Stimulated activated CD4-positive, alpha-beta T cell treated with anti-CD3 and anti-CD28 coated beads, TNF-alpha, amount 100 ng/mL, for 48 hours (primary cell): ENCODE measurements around the gene TRIO.

ENCODE experiments used
- DNase-seq, 3 donors: peaks; one replicate each; pipeline ENCODE4 v3.0.0-alpha.2; 2020; ENCODE audit warnings: low read depth in 3 of 3

TRIO gene

DNA sequence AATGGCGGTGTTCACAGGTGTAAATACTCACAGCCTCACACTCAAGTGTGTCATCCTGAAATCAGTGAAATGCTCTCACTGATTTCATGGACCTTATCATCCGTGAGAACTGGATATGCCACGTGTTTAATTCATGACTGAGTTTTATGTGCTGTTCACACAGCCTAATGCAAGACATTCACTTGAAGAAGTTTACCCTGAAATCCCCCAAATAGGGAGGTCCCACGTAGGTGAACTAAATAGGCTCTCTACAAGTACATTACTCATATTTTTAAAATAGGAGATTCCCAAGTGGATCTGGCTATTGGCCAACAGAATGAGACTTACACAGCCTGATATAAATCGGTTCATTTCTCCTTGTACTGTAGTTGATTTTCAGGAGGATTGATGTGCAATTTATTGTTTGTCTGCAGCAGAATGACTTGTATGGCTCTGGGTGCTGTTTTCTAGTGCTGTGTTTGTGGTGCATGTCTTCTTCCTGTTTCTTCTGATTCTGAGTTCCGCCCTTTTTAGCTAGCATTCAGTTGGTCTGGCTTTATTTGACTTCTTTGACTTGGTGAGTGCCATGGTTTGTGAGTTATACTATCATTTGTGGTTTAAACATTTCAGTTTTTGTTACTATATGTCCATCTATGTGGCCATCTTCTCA, 25.1 kb downstream of the TRIO start:
- DNase-seq, result no peak

DNA sequence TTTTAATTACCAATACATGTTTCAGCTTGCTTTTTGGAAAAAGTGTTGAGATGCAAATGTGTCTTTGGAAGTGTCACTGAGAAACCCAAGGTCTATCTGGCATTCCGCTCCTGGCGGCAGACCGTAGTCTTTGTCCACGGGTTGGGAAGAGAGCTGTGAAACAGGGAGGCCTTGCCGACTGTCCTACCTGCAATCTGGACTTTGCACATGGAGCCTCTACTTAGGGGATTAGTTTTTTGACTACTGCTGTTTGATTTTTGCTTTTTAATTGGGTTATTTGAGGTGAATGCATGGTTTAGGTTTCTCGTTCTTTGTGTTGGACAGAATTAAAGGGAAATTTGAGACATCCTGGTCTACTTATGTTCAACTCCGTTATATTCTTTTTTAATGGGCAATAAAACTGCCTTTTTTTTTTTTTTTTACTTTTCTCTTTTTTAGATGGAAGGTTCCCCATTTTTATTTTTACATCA, 25.7 kb downstream of the TRIO start:
- DNase-seq, result no peak

DNA sequence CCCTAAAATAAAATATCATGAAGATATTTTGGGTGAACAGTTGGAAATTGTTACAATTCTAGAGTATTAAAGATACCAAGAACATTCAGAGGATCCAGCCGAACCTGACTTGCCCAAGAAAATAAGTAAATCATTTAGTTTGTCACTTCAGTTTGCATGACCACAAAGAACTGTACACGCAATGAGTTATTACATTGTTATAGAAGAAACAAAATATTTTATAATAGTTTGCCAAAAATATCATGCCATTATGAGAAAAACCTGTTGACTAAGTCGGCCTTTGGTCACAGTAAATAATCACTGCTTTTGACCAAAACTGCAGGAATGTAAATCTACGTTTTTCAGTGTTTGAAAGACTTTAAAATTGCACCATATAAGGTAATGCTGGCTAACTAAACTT, 27.9 kb downstream of the TRIO start:
- DNase-seq, result no peak

DNA sequence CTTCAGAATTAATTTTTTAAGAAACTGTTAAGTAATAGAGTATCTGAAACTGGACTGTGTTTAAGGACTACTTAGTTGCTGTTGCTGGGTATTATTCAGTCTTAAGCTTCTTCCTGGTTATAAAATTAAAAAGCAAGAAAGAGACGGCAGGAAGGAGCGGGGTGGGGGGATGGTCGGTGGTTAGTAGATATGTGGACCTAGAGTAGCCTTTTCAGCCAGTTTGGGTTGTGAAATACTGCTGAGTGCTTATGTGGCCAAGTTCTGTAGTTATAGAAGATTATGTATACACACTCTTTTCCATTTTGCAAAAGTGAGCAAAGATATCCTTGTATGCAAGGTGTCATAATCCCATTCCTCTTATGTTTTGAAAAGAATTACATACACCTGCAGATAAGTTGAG, 28.5 kb downstream of the TRIO start:
- no peak for DNase-seq

DNA sequence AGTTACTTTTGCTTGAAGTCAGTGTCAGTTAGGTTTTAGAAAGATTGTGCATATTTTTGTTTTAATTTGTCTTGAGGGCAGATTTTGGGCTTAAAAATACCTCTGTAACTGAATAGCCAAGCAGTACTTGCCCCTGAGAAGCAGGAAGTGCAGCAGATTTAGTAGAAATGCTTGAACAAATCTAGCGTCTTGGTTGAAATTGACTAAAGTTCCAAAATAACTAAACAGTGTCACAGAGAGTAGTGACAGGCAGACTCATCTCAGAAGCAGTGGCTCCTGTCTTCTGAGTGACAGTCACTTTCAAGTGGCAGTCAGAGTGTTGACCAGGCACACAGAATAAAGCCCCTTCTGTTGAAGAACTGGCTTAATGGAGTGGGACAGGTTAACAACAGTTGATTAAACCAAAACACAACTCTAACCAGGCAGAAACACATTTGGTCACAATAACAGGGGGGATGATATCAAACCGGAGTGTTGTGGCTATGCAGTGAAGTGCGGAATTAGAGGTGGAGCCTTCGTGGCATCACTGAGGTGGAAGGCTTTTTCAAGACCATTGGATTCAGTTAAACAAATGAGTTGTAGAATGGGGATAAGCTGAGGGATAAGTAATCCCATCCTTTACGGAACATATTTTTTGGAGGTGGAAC, 29.1 kb downstream of the TRIO start:
- DNase-seq, result no peak

DNA sequence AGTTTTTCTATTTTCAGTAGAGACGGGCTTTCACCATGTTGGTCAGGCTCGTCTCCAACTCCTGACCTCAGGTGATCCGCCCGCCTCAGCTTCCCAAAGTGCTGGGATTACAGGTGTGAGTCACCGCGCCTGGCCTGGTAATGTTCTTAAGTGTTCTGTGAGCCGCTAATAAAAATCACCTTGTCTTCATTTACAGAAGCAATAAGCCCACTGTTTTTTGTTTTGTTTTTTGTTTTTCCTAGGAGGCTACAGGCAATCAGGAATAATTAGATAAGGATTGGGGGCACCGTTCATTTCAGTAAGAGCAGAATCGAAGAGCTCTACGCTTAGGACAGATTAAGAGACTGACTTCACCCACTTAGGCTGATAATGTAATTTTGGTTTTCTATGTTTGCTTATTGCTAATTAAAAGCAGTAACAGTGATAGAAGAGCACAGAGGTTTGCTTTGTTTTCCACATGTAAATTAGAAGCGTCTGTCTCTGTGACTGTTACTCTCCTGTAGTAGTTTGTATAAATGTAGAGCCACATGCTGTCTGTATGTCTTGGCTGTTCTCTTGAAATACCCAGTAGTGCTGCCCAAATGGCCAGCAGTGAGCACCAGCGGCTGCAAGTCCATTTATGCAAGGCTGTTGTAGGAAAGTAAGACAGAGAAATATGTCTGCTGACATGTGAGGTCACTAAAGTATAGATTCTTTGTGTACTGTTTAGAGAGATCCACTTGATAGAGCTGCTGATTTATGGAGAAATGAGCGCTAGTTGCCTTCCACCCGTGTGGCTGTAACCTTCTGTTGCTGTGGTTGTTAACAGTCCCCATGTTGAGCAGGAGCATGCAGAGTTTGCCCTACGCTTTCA, 30.5 kb downstream of the TRIO start:
- DNase-seq, result no peak

DNA sequence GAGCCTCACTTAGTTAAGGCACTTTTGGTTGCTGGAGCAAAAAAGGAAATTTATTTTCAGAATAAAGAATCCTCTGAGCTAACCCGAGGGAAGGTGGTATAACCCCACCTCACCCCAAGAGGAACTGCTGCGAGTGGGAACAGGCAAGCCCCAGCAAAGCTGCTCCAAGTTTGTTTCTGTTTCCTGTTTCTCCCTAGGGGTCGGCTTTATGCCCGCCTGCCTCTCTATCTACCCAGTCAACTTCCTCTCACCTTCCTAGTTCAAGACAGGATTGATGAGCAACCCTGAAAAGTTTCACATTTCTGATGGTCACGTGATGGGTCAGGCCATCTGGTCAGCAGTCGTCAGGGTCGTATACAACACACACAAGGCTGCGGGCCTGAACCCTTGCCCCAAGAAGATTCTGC, 31.1 kb downstream of the TRIO start:
- DNase-seq, result no peak

DNA sequence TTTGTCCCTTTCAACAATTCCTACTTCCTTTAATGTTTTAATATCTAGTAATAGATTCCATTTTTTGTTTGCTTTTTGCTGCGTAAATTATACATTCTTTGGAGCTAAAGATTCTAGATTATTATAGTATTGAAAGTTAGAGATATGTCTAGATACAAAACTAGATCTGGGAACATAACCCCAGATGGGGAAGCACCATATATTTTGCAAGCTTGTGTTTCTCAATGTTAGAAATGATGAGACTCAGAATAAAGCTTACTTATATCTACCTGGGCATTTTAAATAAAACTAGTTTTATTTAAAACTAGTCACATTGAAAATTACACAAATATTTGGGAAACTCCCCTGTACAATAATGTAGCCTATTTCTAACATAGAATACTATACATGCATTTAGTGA, 32.2 kb downstream of the TRIO start:
- DNase-seq, result no peak

DNA sequence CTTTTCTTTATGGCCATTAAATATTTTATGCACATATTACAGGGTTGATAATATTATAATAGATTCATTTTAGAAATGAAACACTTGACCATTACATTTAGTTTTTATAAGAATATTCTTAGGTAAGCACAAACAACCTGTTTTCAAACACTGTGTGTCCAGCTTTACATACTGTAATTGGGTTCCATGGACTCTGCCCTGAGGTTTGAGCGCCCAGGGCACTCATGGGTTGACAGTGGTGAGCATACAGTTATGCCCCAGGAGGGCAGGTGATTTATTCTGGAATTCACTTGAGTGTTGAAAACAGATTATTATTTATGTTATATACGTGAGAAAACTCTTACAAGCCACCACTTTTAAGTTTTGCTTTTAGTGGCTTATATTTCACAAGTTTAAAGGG, 33.7 kb downstream of the TRIO start:
- no peak for DNase-seq

DNA sequence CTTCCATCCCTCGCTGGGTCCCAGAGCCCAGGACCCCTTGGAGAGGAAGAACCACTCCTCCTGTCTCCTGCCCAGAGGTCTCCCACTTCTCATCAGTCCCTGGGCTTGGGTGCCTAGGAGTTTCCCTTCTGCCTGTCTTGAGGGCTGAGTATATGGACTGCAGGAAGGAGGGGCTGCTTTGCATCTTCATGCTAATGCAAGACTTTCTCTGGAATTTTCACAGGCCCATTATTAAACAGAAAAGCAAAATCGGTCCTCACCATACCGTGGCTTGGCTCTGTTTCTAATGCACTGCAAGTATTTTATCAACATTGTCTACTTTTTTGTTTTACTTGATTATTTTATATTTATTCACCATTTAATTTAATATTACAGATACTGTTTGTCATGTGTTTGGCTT, 34.5 kb downstream of the TRIO start:
- no peak for DNase-seq

DNA sequence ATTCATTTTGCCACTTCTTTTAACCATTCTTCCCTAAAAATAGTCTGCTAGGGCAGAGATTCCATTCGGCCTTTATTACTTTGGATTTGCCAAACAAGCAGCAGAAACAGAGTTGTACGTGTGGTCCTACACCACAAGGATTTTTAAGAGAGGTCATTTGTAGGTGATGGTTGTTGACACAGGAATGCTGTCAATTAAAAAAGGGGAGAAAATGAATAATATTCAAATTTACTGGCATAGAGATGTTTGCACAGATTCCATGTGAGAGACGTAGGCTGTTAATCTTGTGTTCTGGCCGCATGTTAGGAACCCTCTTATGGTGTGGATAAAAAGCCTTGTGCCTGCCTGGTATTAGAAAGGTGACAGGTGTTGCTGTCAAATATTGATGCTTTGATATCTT, 34.9 kb downstream of the TRIO start:
- no peak for DNase-seq

DNA sequence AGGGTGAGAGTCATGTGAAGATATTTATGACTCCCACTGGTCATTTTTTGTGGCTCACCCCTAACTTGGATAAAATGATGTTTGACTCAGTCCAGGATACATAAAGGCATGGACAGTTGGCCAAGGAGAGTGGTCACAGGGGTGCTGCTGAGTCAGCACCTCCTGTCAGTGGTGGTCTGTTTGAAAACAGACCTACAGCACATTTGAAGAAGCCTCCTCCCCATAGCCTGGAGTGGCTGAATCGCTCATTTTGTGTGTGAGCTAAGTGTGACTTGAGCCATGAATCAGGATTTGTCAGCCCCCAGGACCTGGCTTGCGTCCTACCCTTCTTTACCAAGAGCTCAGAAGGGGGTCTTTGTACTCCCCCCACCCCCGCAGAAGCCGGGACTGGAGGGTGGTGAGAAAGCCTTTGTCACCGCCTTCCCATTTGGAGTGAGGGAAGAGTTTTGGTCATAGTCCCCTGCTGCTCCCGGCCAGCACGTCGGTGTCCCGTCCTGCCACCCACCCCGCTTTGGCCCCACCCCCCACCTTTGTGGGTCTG, 35.6 kb downstream of the TRIO start:
- DNase-seq, result no peak

DNA sequence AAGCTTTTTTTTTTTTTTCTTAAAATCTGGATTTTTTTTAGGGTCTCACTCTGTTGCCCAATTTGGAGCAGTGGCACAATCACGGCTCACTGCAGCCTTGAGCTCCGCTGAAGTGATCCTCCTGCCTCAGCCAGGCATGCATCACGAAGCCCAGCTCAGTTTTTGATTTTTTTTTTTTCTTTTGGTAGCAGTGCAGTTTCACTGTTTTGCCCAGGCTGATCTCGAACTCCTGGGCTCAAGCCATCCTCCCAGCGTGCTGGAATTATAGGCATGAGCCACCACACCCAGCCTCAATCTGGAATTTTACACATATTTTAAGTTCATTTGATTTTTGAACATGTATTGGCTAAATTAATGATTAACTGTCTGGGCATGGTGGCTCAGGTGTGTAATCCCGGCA, 36.3 kb downstream of the TRIO start:
- DNase-seq, result no peak

DNA sequence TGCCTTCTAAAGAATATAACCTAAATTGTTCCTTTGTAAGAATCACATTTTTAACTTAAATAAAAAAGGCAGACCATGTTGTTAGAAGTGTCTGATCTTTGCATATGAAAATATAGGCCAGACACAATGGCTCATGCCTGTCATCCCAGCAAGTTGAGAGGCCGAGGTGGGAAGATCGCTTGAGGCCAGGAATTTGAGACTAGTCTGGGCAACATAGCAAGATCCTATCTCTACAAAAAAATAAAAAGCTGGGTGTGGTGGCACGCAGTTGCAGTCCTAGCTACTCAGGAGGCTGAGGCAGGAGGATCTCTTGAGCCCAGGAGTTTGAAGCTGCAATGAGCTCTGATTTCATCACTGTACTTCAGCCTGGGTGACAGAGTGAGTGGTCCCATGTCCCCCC, 37.3 kb downstream of the TRIO start:
- DNase-seq, result no peak

DNA sequence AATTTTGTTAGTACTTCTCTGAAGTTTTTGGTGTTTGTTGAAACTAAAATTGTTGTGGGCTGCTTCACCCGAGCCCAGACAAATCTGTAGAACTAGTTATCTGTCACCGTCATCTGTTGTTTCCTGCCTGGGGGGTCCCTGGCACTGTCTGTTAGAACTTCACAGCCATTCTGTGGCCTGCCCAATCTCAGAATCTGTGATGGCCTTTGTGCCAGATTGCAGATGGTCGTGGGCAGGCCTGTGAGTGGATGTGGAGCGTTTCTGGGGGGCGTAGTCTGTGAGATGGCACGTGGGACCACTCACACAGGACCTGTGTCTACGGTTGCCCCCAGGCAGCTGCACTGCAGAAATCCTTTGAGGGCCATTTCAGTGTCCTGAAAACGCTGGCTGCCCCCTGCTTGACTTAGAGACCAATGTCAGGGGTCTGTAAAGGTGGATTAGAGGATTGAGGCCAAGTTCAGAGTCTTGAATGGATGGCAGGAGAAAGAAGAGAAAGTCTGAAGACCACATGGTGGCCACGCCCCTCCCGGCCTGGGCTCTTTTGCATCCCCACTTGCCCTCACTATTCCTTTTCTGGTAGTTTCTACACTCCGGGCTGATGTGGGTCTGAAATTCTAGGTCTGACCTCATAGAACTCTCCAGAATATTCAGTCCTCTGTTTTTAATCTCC, 38.3 kb downstream of the TRIO start:
- no peak for DNase-seq

DNA sequence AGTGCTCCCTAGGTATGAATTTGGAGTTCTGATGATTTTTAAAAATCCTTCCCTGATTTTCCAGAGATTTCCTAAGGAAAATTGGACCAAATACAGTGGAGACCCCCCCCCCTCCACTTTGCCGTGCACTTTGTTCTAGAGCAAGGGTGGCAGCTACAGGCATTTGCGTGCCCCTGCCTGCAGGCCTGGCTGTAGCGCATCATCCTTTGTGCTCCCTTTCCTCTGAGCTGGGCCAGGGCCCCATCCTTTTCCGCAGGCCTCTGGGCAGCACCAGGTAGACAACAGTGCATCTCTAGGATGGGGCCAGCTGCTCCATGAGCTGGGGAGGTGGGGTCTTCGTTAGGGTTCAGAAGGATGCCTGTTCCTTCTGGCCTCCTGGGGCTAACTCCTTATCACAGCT, 39.6 kb downstream of the TRIO start:
- DNase-seq, result no peak

DNA sequence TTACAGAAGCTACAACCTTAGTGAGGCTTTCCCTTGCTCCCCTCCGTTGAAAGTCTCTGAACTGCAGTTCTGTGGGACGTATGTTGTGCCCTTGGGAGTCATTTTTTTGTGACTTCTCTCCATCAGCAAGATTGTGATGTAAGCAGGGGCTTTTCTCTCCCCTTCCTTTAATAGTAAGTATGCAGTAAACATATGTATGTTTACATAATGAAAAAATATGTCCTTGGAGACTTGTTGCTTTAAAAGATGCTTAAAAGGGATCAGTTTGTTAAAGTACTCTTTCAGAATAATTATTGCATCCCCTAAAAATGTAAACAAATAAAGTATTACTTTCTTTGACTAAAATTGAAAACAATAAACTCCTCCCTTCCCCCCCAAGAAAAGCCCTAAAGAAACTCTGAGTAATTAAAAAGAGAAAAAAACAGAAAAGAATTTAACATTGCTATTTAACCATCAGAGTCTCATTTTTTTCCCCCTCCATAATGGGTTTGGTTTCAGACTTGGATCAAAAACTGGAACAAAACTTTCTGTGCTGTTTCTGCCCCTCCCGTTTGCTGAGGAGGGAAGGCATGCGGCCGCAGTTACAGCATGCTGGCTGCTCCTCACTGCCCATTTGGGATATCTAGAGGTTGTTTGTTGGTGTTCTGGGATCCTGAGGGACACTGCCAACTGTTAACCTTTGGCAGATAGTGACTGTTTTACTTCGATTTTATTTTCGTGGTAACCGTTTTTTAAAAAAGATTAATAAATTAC, 40.2 kb downstream of the TRIO start:
- no peak for DNase-seq

DNA sequence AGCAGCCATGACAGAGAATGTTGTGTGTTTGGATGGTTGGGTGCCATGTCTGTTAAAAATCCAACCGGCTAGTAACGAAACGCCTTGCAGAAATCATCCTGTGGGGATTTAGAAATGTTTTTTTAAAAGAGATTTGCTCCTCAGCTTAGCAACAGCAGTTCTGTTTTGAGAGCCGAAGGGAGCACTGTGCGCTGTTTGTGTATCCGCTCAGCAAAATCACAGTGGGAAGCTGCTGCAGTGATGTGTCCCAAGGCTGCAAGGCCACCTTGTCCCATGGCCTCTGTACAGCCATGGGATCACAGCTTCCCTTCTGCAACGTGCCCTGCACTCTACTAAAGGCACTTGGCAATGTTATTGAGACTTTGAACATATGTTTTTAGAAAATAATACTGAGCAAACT, 40.9 kb downstream of the TRIO start:
- DNase-seq, result no peak

DNA sequence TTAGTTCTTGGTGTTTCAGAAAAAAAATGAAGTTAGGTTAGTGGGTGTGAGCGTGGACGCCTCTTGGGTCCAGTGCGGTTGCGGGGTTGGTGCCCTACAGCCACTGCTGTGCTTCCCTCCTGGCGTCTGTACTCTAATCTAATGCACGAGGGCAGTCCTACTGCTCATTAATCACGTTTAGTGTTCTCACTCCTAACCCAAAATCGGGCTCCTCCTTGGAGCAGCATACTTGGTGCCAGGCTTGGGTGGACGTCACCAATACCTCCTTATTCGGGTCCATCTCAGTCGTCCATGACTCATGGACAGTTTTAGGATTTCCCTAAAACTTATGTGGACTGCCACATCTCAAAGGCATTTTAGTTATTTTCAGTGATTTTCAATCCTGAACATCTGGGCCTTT, 41.6 kb downstream of the TRIO start:
- DNase-seq, result no peak

DNA sequence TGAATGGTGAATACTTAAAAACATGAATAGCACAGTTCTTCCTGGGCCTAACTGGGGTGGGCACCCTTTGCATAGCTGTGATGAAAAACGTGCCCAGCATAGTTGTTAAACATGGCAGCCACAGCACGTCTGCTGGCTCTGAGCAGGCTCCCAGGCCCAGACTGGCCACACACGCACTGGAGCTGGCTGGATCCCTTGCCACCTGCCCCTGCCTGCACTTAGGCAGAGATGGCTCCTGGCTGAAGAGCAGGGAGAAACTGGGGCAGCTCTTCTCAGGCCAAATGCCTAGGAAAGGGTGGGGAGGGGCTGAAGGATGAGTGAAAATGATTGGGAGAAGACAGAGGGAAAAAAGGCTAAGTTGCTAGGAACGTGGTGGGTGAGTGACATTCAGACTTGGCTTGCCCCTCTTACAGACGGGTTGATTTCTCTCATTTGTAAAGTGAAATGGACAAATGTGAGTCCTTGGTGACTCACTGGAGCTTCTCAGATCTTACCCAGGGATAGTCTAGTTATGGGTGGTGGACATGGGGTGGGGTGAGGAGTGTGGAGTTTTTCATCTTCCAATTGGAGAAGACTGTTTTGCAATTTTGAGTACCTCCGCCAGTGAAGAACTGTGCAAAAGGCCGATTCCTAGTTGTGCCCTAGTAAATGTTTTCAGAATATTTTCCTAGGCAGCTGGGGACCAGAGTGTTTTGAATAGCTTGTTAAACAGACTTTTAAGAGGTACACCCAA, 42.4 kb downstream of the TRIO start:
- DNase-seq, result no peak
